Memory B cell (primary cell): Measurements from ENCODE around the gene STX11.

Experiments
- ATAC-seq: fragments of 150-1000 bp; cut with Tn5 transposase; 2 replicates; pipeline ENCODE4 v1.10.0; 2021; ENCODE audit warnings: low read depth, mild to moderate bottlenecking, moderate library complexity
- DNase-seq, 2 donors: peaks; one replicate each; pipeline ENCODE4 v3.0.0; 2022; ENCODE audit warnings: low spot score in 2 of 2
- H3K27ac Mint-ChIP-seq: one replicate; pipeline ENCODE4 v1.8.0; 2022; ENCODE audit warnings: mild to moderate bottlenecking, moderate library complexity, mixed read lengths
- H3K27me3 Mint-ChIP-seq: one replicate; pipeline ENCODE4 v1.8.0; 2022; ENCODE audit warnings: mixed read lengths
- H3K36me3 Mint-ChIP-seq: one replicate; pipeline ENCODE4 v1.8.0; 2022; ENCODE audit warnings: mild to moderate bottlenecking, mixed read lengths
- H3K4me1 Mint-ChIP-seq: one replicate; pipeline ENCODE4 v1.8.0; 2022; ENCODE audit warnings: mixed read lengths
- H3K4me3 Mint-ChIP-seq: one replicate; pipeline ENCODE4 v1.8.0; 2022; ENCODE audit warnings: mild to moderate bottlenecking, moderate library complexity, mixed read lengths
- H3K9me3 Mint-ChIP-seq: one replicate; pipeline ENCODE4 v1.8.0; 2022; ENCODE audit warnings: mixed read lengths

Gene STX11

DNA sequence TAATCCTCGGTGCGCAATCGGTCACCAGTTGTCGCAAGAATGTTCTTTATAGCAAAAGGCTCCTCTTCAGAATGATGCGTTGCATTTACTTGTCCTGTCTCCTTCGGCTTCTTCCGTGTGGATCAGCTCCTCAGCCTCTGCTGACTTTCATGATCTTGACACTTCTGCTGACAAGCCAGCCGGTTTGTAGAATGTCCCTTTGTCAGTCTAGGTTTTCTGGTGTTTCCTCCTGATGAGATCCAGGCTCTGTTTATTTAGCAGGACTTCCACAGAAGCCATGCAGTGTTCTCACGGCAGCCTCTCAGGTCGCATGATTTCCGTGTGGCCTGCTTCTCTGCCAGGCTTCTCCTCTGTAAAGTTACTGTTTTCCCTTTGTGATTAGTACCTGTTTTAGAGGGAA lies 66.9 kb downstream of the STX11 start:
- Mint-ChIP-seq H3K27me3 (no peaks in the 10 kb centered on the region), H3K9me3 (no peaks in the 10 kb centered on the region), H3K27ac (peak overlapping the region; percentile 100), H3K36me3 (peaks cover 2% of the 10 kb centered on the region), H3K4me1 (peaks cover 31% of the 10 kb centered on the region), H3K4me3 (peak overlapping the region; percentile 90)
- no peak for DNase-seq
- no peak for ATAC-seq

GRCh38 chr6:144217797-144218196 lies 67.5 kb downstream of the STX11 start:
- H3K27ac Mint-ChIP-seq, result no peak overlapping the region
- no peaks in the 10 kb centered on the region for H3K27me3 Mint-ChIP-seq
- peaks cover 2% of the 10 kb centered on the region for H3K36me3 Mint-ChIP-seq
- H3K4me3 Mint-ChIP-seq, result no peak overlapping the region
- DNase-seq (no peak), ATAC-seq (no peak)
- H3K4me1 Mint-ChIP-seq, result peaks cover 31% of the 10 kb centered on the region
- no peaks in the 10 kb centered on the region for H3K9me3 Mint-ChIP-seq

DNA sequence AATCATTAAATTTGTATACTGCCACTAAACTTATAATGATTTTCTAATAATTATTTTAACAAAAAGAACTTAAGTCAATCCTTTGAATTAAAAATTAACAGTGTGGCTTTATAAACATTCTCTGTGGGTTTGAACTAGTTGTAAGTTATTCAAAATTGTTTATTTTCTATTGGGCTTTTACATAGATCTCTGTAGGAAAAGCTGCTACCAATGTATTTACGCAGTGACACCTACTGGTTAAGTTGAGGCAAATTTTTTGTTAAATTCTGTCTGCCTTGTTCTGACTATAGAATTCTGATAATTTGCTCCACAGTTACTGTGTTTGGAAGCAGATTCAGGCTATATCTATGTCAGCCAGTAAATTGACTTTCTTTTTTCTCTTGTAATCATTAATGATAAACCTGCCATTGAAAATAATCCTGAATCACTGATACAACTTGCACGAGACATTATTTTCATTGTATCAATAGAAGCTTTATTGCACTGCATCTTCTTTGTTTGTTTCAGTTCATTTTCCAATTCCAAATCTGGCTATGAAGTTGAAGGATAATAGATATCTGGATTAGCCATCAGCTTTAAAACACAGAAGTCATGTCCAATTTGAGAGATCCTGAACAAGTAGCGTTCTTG lies 68.9 kb downstream of the STX11 start:
- H3K9me3 Mint-ChIP-seq, result no peaks in the 10 kb centered on the region
- DNase-seq (peak in 1 of 2 donors; percentile 30), ATAC-seq (no peak)
- H3K36me3 Mint-ChIP-seq, result peaks cover 2% of the 10 kb centered on the region
- no peak overlapping the region for H3K4me3 Mint-ChIP-seq
- no peaks in the 10 kb centered on the region for H3K27me3 Mint-ChIP-seq
- H3K4me1 Mint-ChIP-seq, result peaks cover 31% of the 10 kb centered on the region
- H3K27ac Mint-ChIP-seq, result no peak overlapping the region

DNA sequence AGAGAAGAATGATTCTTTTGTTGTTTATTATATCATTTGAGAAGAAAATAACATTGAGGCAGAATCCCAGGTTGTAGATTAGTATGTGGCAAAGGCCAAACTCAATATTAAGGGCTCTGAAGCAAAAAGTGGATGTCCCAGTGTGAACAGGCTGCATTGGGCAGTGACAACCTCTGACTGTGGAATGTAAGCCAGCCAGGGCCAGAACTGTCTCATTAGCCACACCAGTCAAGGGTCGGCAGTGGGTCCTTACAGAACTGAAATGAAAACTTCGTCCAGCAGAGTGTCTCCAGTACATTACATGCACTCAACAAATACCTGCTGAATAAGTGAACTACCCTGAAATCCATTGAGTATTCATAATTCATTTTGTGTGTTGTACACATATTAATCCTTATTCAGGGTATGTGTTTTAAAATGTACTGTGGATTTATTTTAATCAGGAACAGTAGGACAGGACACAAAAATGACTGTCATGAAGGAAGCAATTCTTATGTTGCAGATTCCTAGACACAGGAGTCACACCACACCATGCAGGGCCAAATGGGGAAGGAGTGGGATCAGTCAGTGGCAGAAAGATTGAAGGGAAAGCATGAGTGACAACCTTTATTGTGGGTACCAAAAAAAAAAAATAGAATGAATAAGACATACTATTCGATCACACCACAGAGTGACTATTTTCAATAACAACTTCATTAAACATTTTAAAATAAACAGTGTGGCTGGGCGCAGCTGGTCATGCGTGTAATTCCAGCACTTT lies 69.9 kb downstream of the STX11 start:
- no peak overlapping the region for H3K4me3 Mint-ChIP-seq

GRCh38 chr6:144223686-144224085 lies 73.4 kb downstream of the STX11 start:
- DNase-seq (no peak), ATAC-seq (no peak)
- peaks cover 1% of the 10 kb centered on the region for H3K9me3 Mint-ChIP-seq
- H3K36me3 Mint-ChIP-seq, result no peaks in the 10 kb centered on the region
- no peak overlapping the region for H3K27ac Mint-ChIP-seq
- H3K27me3 Mint-ChIP-seq, result peaks cover 1% of the 10 kb centered on the region
- peaks cover 7% of the 10 kb centered on the region for H3K4me1 Mint-ChIP-seq
- no peak overlapping the region for H3K4me3 Mint-ChIP-seq

More for the DNA sequence above, 69.9 kb downstream of the STX11 start:
- DNase-seq (no peak), ATAC-seq (no peak)
- H3K4me1 Mint-ChIP-seq, result peaks cover 30% of the 10 kb centered on the region
- peaks cover 1% of the 10 kb centered on the region for H3K27me3 Mint-ChIP-seq
- peaks cover 1% of the 10 kb centered on the region for H3K9me3 Mint-ChIP-seq
- H3K27ac Mint-ChIP-seq, result no peak overlapping the region
- peaks cover 2% of the 10 kb centered on the region for H3K36me3 Mint-ChIP-seq

DNA sequence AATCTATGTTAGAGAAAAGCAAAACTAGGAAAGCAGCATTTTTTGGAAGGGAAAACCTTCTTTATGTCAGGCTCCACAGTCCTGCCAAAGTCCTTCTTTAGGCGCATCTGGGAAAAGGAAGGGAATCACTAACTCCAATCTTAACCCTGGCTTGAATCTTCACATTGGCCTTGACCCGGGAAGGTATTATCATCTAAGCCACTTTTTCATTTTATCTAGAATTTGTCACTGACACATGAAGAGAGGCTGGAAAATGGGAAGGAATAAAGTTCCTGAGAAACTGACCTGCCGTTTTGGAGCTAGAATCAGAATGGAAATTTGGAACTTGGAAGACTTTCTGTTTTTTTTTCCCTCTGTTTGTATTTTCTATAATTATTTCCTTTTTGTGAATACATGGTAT lies 81.4 kb downstream of the STX11 start:
- DNase-seq (no peak), ATAC-seq (no peak)
- Mint-ChIP-seq H3K4me1 (no peaks in the 10 kb centered on the region), H3K4me3 (no peak overlapping the region), H3K9me3 (peaks cover 1% of the 10 kb centered on the region), H3K36me3 (no peaks in the 10 kb centered on the region), H3K27ac (no peak overlapping the region), H3K27me3 (no peaks in the 10 kb centered on the region)

GRCh38 chr6:144232176-144232831 lies 82.0 kb downstream of the STX11 start:
- H3K4me3 Mint-ChIP-seq, result no peak overlapping the region
- H3K27me3 Mint-ChIP-seq, result no peaks in the 10 kb centered on the region
- no peaks in the 10 kb centered on the region for H3K36me3 Mint-ChIP-seq
- DNase-seq (no peak), ATAC-seq (no peak)
- no peaks in the 10 kb centered on the region for H3K4me1 Mint-ChIP-seq
- peaks cover 1% of the 10 kb centered on the region for H3K9me3 Mint-ChIP-seq
- no peak overlapping the region for H3K27ac Mint-ChIP-seq

GRCh38 chr6:144232832-144233230 lies 82.5 kb downstream of the STX11 start:
- no peaks in the 10 kb centered on the region for H3K4me1 Mint-ChIP-seq
- DNase-seq, result no peak
- H3K27me3 Mint-ChIP-seq, result no peaks in the 10 kb centered on the region
- H3K4me3 Mint-ChIP-seq, result no peak overlapping the region
- H3K27ac Mint-ChIP-seq, result no peak overlapping the region
- no peak for ATAC-seq
- no peaks in the 10 kb centered on the region for H3K36me3 Mint-ChIP-seq
- peaks cover 1% of the 10 kb centered on the region for H3K9me3 Mint-ChIP-seq

- Mint-ChIP-seq H3K27ac (no peak overlapping the region), H3K27me3 (no peaks in the 10 kb centered on the region), H3K9me3 (peaks cover 3% of the 10 kb centered on the region), H3K4me3 (no peak overlapping the region), H3K4me1 (no peaks in the 10 kb centered on the region), H3K36me3 (no peaks in the 10 kb centered on the region)
- ATAC-seq (no peak), DNase-seq (no peak)
Measured at GRCh38 chr6:144234399-144234798, 84.1 kb downstream of the STX11 start.

- Mint-ChIP-seq H3K27ac (no peak overlapping the region), H3K9me3 (peaks cover 3% of the 10 kb centered on the region), H3K36me3 (no peaks in the 10 kb centered on the region), H3K4me1 (no peaks in the 10 kb centered on the region), H3K4me3 (no peak overlapping the region), H3K27me3 (no peaks in the 10 kb centered on the region)
- ATAC-seq (no peak), DNase-seq (no peak)
Measured at GRCh38 chr6:144234935-144235334, 84.6 kb downstream of the STX11 start.
